ENCODE measurements around the gene NTSR2.

DNA sequence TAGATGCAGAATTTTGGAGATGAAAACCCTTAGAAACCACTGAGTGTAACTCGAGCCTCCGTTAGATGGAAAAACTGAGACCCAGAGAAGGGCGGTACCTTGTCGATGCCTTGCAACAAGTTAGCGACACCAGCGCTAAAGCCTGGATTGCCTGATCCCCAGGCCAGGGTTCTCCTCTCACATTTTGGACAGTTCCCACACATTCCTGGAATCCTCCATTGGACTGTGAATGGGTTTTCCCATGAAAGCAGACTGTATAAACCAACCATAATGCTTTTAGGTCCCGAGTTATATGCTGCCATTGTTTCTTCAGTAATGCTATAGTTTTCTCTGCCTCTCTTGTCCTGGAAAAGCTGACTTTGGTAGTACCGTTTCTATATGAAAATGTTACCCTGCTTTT is 39.3 kb upstream of the NTSR2 start:
- TF ChIP-seq EP300 (IDR thresholded peaks at IDR 0.05) (no peak), POLR2A (IDR thresholded peaks at IDR 0.05) (no peak)
- TF ChIP-seq, protein P1, sequence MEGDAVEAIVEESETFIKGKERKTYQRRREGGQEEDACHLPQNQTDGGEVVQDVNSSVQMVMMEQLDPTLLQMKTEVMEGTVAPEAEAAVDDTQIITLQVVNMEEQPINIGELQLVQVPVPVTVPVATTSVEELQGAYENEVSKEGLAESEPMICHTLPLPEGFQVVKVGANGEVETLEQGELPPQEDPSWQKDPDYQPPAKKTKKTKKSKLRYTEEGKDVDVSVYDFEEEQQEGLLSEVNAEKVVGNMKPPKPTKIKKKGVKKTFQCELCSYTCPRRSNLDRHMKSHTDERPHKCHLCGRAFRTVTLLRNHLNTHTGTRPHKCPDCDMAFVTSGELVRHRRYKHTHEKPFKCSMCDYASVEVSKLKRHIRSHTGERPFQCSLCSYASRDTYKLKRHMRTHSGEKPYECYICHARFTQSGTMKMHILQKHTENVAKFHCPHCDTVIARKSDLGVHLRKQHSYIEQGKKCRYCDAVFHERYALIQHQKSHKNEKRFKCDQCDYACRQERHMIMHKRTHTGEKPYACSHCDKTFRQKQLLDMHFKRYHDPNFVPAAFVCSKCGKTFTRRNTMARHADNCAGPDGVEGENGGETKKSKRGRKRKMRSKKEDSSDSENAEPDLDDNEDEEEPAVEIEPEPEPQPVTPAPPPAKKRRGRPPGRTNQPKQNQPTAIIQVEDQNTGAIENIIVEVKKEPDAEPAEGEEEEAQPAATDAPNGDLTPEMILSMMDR (IDR thresholded peaks at IDR 0.05), result no peak

All from ovary (tissue), 3 donors.